ENCODE data around the gene TRMT11. TPM values are rescaled to one million over a fixed set of nuclear protein-coding genes. Genes with fewer than 3 reads are reported as not detected.

The TRMT11 gene
- total RNA-seq, 2 experiments from 2014 or later, result 38.9 to 45.0 TPM

GRCh38 chr6:126064257-126064747 is 78.0 kb downstream of the TRMT11 start:
- ChIA-PET CTCF (no interaction called here), POLR2A (no interaction called here)

GRCh38 chr6:126064748-126065401 is 78.5 kb downstream of the TRMT11 start:
- CTCF ChIA-PET, result no interaction called here
- POLR2A ChIA-PET, result no interaction called here

- CTCF ChIA-PET, result interaction anchor here (0.8 to 0.9 kb wide), 2 partner anchors 753 to 1446 kb away, joined by 3 read pairs; no protein-coding TSS in a partner anchor
- POLR2A ChIA-PET, result no interaction called here
These were observed 80.0 kb downstream of the TRMT11 start for GRCh38 chr6:126066053-126067048.

- POLR2A ChIA-PET, result no interaction called here
- CTCF ChIA-PET, result interaction anchor here (0.8 kb wide), 1 partner anchor 754 kb away, joined by 3 read pairs; no protein-coding TSS in a partner anchor
These were observed 80.7 kb downstream of the TRMT11 start for GRCh38 chr6:126067073-126067472.

GRCh38 chr6:126069449-126069848 is 83.1 kb downstream of the TRMT11 start:
- POLR2A ChIA-PET, result no interaction called here
- CTCF ChIA-PET, result no interaction called here

- ChIA-PET POLR2A (no interaction called here), CTCF (interaction anchor here (0.6 to 0.7 kb wide), 2 partner anchors 484 to 887 kb away, joined by 3 read pairs; no protein-coding TSS in a partner anchor)
These were observed 84.8 kb downstream of the TRMT11 start for GRCh38 chr6:126071000-126071647.

- CTCF ChIA-PET, result no interaction called here
- POLR2A ChIA-PET, result no interaction called here
These were observed 85.8 kb downstream of the TRMT11 start for GRCh38 chr6:126072172-126072571.

- CTCF ChIA-PET, result no interaction called here
- POLR2A ChIA-PET, result no interaction called here
These were observed 86.5 kb downstream of the TRMT11 start for GRCh38 chr6:126072834-126073233.

- ChIA-PET CTCF (no interaction called here), POLR2A (no interaction called here)
These were observed 89.2 kb downstream of the TRMT11 start for GRCh38 chr6:126075335-126076071.

- CTCF ChIA-PET, result no interaction called here
- POLR2A ChIA-PET, result no interaction called here
These were observed 90.8 kb downstream of the TRMT11 start for GRCh38 chr6:126076992-126077664.

GRCh38 chr6:126077810-126078776 is 91.8 kb downstream of the TRMT11 start:
- POLR2A ChIA-PET, result no interaction called here
- CTCF ChIA-PET, result no interaction called here

GRCh38 chr6:126083875-126084274 is 97.5 kb downstream of the TRMT11 start:
- ChIA-PET POLR2A (no interaction called here), CTCF (no interaction called here)

- ChIA-PET POLR2A (interaction anchor here (0.5 to 0.8 kb wide), 2 partner anchors 299 to 1553 kb away, joined by 3 read pairs; no protein-coding TSS in a partner anchor), CTCF (no interaction called here)
These were observed 100.2 kb downstream of the TRMT11 start for GRCh38 chr6:126086560-126086959.

Other genes with a start within 250 kb of the TRMT11 start
- gene HEY2, start 236.9 kb upstream of the TRMT11 start, total RNA-seq, result not detected
- 10 to 100 TPM; 58.1 to 58.5 TPM for gene NCOA7, start 195.6 kb upstream of the TRMT11 start, total RNA-seq
- 10 to 100 TPM; 10.3 TPM for gene HINT3, start 29.8 kb upstream of the TRMT11 start, total RNA-seq

All from activated CD8-positive, alpha-beta memory T cell treated with anti-CD3 and anti-CD28 coated beads for 36 hours (primary cell).